Mesenchymal stem cell (in vitro differentiated cells and primary cell): ENCODE measurements around the gene LENG8.

Source experiments
- DNase-seq: peaks from one replicate; pipeline ENCODE4 v3.0.0-alpha.2; 2013
- H2AFZ ChIP-seq: one replicate; pipeline ENCODE4 v1.6.1; 2013; ENCODE audit warnings: low read depth, mild to moderate bottlenecking, control low read depth, inconsistent platforms, low read length, moderate library complexity
- H2AK5ac ChIP-seq: 2 replicates; pipeline ENCODE4 v1.6.1; 2013; ENCODE audit warnings: low read length, moderate library complexity, mild to moderate bottlenecking, inconsistent platforms; ENCODE audit not compliant: severe bottlenecking
- H2BK120ac ChIP-seq: one replicate; pipeline ENCODE4 v1.6.1; 2013; ENCODE audit warnings: low read depth, mild to moderate bottlenecking, inconsistent platforms, low read length, moderate library complexity
- H2BK12ac ChIP-seq, 2 experiments: one replicate each; pipeline ENCODE4 v1.6.1; 2013; ENCODE audit warnings: inconsistent platforms in 2 of 2, low read length in 2 of 2, mild to moderate bottlenecking in 2 of 2, moderate library complexity in 2 of 2, control low read depth in 1 of 2
- H2BK15ac ChIP-seq: one replicate; pipeline ENCODE4 v1.6.1; 2013; ENCODE audit warnings: mild to moderate bottlenecking, low read depth, inconsistent platforms; ENCODE audit not compliant: poor library complexity, severe bottlenecking
- H2BK5ac ChIP-seq: 2 replicates; pipeline ENCODE4 v1.6.1; 2013; ENCODE audit warnings: low read depth, mild to moderate bottlenecking, low read length, control low read depth, inconsistent platforms; ENCODE audit not compliant: poor library complexity, severe bottlenecking
- H3K14ac ChIP-seq, 2 experiments: one replicate each; pipeline ENCODE4 v1.6.1; 2013; ENCODE audit warnings: inconsistent platforms in 2 of 2, low read length in 2 of 2, control low read depth in 1 of 2, mild to moderate bottlenecking in 1 of 2, moderate library complexity in 1 of 2
- H3K18ac ChIP-seq, 2 experiments: one replicate each; pipeline ENCODE4 v1.6.1; 2013; ENCODE audit warnings: inconsistent platforms in 2 of 2, low read length in 2 of 2, control low read depth in 1 of 2, low read depth in 1 of 2, mild to moderate bottlenecking in 1 of 2
- H3K23ac ChIP-seq, 2 experiments: one replicate each; pipeline ENCODE4 v1.6.1; 2013; ENCODE audit warnings: inconsistent platforms in 2 of 2, low read length in 2 of 2, mild to moderate bottlenecking in 2 of 2, moderate library complexity in 2 of 2, control low read depth in 1 of 2
- H3K27ac ChIP-seq: 2 replicates; pipeline ENCODE4 v1.5.1; 2013; ENCODE audit warnings: mild to moderate bottlenecking, moderate library complexity, low read length, control low read depth, inconsistent platforms; ENCODE audit not compliant: poor library complexity, severe bottlenecking
- H3K27me3 ChIP-seq, 2 experiments: 2 replicates each; pipeline versions ENCODE4 v1.6.1 to v1.7.0; 2013; ENCODE audit warnings: low read length in 2 of 2, mild to moderate bottlenecking in 2 of 2, moderate library complexity in 2 of 2, control low read depth in 1 of 2, inconsistent platforms in 1 of 2; ENCODE audit not compliant: control insufficient read depth in 1 of 2, insufficient read depth in 1 of 2
- H3K36me3 ChIP-seq, 2 experiments: 2 replicates each; pipeline versions ENCODE4 v1.6.1 to v1.7.0; 2013; ENCODE audit warnings: low read length in 2 of 2, control low read depth in 1 of 2, inconsistent platforms in 1 of 2, low read depth in 1 of 2, mild to moderate bottlenecking in 1 of 2; ENCODE audit not compliant: insufficient read depth in 2 of 2, control insufficient read depth in 1 of 2
- H3K4ac ChIP-seq, 2 experiments: one replicate each; pipeline ENCODE4 v1.6.1; 2013; ENCODE audit warnings: inconsistent platforms in 2 of 2, low read length in 2 of 2, mild to moderate bottlenecking in 2 of 2, moderate library complexity in 2 of 2, control low read depth in 1 of 2, low read depth in 1 of 2
- H3K4me1 ChIP-seq: 2 replicates; pipeline ENCODE4 v1.6.1; 2013; ENCODE audit warnings: low read depth, low read length, control low read depth; ENCODE audit not compliant: control insufficient read depth, insufficient read depth
- H3K4me2 ChIP-seq: 2 replicates; pipeline ENCODE4 v1.6.1; 2013; ENCODE audit warnings: low read length, mild to moderate bottlenecking, inconsistent platforms; ENCODE audit not compliant: poor library complexity, severe bottlenecking
- H3K4me3 ChIP-seq, 2 experiments: 2 replicates each; pipeline versions ENCODE4 v1.5.1 to v1.7.0; 2013; ENCODE audit warnings: low read length in 2 of 2, mild to moderate bottlenecking in 2 of 2, control low read depth in 1 of 2, low read depth in 1 of 2; ENCODE audit not compliant: insufficient read depth in 1 of 2
- H3K79me1 ChIP-seq: replicated peaks from 2 replicates; pipeline ENCODE4 v1.6.1; 2013; ENCODE audit warnings: mild to moderate bottlenecking, control low read depth, low read length, inconsistent platforms; ENCODE audit not compliant: poor library complexity, severe bottlenecking
- H3K9ac ChIP-seq: 2 replicates; pipeline ENCODE4 v1.7.0; 2013; ENCODE audit warnings: mild to moderate bottlenecking, low read length, moderate library complexity
- H3K9me3 ChIP-seq: 2 replicates; pipeline ENCODE4 v1.7.0; 2013; ENCODE audit warnings: mild to moderate bottlenecking, low read length; ENCODE audit not compliant: control insufficient read depth
- H4K8ac ChIP-seq: one replicate; pipeline ENCODE4 v1.6.1; 2013; ENCODE audit warnings: inconsistent platforms, mild to moderate bottlenecking, low read length, moderate library complexity
- H4K91ac ChIP-seq: one replicate; pipeline ENCODE4 v1.6.1; 2013; ENCODE audit warnings: mild to moderate bottlenecking, low read length, inconsistent platforms
- WGBS: methylation state at CpG from one replicate; pipeline ENCODE4 v1.1.7; 2013; ENCODE audit warnings: mixed read lengths; 5-methylcytosine and 5-hydroxymethylcytosine counted together

The LENG8 gene

DNA sequence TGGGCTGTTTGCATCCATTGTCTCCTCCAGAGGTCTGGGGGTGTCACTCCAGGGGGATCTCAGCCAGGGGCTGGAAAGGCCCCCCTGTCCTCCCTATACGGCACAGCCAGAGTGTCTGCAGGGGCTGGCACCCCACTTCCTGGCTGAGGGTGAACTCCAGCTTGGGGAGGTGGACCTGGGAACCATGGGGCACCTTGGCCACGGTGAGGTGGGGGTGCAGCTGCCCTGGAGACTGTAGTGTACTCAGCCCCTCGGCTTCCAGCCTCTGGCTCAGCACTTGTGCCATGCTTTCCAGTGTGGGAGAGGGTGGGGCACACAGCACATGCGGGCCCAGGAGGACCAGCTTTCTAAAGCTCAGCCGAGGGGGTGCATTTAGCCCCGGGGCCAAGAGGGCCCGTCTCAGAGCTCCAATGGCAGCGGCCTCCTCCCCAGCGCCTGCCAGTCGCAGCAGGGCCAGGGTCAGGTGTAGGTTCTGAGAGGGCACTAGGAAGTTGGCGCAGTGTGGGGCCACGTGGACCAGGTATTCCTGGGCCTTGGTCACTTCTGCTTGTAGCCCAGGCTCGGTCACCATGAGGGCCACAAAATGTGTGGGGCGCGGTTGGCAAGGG lies 13.2 kb downstream of the LENG8 start:
- peak overlapping the region; percentile 69 for H3K4me2 ChIP-seq
- H3K27ac ChIP-seq, result peak overlapping the region; percentile 54
- no peak overlapping the region for H2BK5ac ChIP-seq
- WGBS, result 82% methylated on average over 15 of the region's 15 CpGs
- H3K14ac ChIP-seq, result peak overlapping the region in 1 of 2 experiments; percentile 89
- H3K27me3 ChIP-seq, result no peaks in the 10 kb centered on the region
- H3K9me3 ChIP-seq, result no peaks in the 10 kb centered on the region
- H3K4me3 ChIP-seq, result peak overlapping the region; percentile 70 to 80
- peaks cover 50 to 65% of the 10 kb centered on the region in 2 experiments for H3K36me3 ChIP-seq
- H3K79me1 ChIP-seq, result peaks cover 11% of the 10 kb centered on the region
- peak overlapping the region; percentile 99 to 100 for H3K18ac ChIP-seq
- peak; percentile 22 for DNase-seq
- H2BK120ac ChIP-seq, result no peak overlapping the region
- no peak overlapping the region for H2AK5ac ChIP-seq
- H2BK15ac ChIP-seq, result no peak overlapping the region
- peak overlapping the region; percentile 14 for H4K91ac ChIP-seq
- H2BK12ac ChIP-seq, result no peak overlapping the region
- H3K23ac ChIP-seq, result no peak overlapping the region
- peaks cover 54% of the 10 kb centered on the region for H3K4me1 ChIP-seq
- H2AFZ ChIP-seq, result no peak overlapping the region
- peak overlapping the region; percentile 98 for H4K8ac ChIP-seq
- peak overlapping the region; percentile 73 to 99 for H3K4ac ChIP-seq
- H3K9ac ChIP-seq, result peak overlapping the region; percentile 87

DNA sequence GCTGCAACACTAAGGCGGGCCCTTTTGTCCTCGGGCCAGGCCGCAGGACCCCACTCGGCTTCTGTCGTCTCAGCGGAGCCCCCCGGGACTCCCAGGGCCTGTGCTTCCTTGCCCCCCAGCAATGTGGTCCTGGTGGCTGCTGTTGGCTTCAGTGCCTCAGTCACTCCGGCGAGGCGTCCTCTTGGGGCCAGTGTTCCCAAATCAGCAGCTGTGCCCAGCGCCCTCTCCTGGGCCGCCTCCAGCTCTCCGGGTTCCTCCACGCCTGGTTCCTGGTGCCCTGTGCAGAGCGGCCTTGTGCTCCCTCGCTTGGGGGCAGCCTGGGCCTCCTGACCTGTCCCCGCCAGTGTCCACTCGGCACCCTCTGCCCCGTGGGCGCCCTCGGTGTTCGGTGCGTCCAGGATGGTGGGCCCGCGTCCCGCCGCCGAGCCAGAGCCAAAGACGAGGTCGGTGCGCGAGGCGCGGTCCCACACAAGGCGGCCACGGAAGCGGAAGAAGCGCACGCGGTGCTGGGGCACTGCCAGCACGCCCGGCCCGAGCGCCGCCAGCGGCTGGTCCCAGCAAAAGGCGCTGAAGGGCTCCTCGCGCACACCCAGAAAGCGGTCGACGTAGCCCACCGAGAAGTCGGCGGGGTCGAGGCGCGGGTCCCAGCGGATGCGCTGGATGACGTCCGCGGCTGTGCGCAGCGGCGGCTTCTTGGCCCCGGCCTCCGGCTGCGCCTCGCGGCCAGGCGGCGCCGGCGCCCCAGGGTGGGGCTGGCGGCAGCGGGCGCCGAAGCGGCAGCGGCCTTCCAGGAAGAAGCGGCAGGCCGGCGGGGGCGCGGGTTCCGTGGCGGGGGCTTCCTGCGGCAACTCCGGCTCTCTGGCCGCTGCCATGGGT lies 13.9 kb downstream of the LENG8 start:
- Histone ChIP-seq H2AFZ (peak overlapping the region; percentile 46), H2BK12ac (peak overlapping the region; percentile 72 to 79), H3K27ac (peak overlapping the region; percentile 54), H4K8ac (peak overlapping the region; percentile 98), H2BK120ac (peak overlapping the region; percentile 93), H3K9ac (peak overlapping the region; percentile 87), H3K4ac (peak overlapping the region; percentile 99), H3K4me1 (peaks cover 53% of the 10 kb centered on the region), H3K36me3 (peaks cover 43 to 57% of the 10 kb centered on the region in 2 experiments), H4K91ac (peak overlapping the region; percentile 100), H2BK15ac (peak overlapping the region; percentile 93), H3K79me1 (peaks cover 7% of the 10 kb centered on the region), H3K14ac (peak overlapping the region; percentile 8 to 100), H3K23ac (peak overlapping the region in 1 of 2 experiments; percentile 100), H2BK5ac (peak overlapping the region; percentile 71), H2AK5ac (peak overlapping the region; percentile 74), H3K4me3 (peak overlapping the region; percentile 70 to 80), H3K18ac (peak overlapping the region; percentile 99 to 100), H3K27me3 (no peaks in the 10 kb centered on the region), H3K9me3 (no peaks in the 10 kb centered on the region), H3K4me2 (peak overlapping the region; percentile 69)
- WGBS, result 11% methylated on average over 59 of the region's 91 CpGs
- DNase-seq, result peak; percentile 74

DNA sequence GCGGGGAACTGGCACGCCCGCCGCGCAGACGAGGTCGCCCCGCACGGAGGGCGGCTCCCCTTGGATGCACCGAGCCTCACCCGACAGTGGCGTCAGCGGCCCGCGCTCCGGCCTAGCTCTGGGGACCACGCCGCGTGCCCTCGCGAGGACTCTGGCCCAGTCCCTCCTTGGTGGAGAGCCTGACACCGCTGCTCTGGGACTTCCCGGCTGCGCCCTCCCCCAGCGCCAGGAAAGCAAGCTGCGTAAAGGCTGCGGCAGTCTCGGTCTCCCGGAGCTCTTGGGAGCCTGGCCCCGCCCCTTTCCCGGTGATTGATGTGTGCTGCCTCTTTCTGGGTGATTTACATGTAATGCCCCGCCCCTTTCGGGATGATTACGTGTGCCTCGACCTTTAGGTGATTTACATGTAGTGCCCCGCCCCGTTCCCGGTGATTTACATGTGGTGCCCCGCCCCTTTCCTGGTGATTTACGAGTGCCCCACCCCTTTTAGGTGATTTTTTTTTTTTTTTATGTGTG lies 14.6 kb downstream of the LENG8 start, which contains the start of gene LENG9:
Gene LENG9, minus strand, starts transcription at position 248 of the 513 bp plus-strand sequence. CDS start 252 bp downstream, outside the sequence.
- H3K27ac ChIP-seq, result peak within 1 kb of the TSS; percentile 98
- peak within 1 kb of the TSS; percentile 70 to 80 for H3K4me3 ChIP-seq
- DNase-seq, result peak; percentile 100
- H2BK120ac ChIP-seq, result peak within 1 kb of the TSS; percentile 93
- peak within 1 kb of the TSS; percentile 94 for H3K4me2 ChIP-seq
- peak within 1 kb of the TSS; percentile 93 for H2BK15ac ChIP-seq
- peak within 1 kb of the TSS; percentile 100 for H4K91ac ChIP-seq
- H3K36me3 ChIP-seq, result peaks cover 36 to 50% of the 10 kb centered on the region in 2 experiments
- H3K27me3 ChIP-seq, result no peaks in the 10 kb centered on the region
- H3K14ac ChIP-seq, result peak within 1 kb of the TSS; percentile 8 to 100
- H2BK5ac ChIP-seq, result peak within 1 kb of the TSS; percentile 94
- peak within 1 kb of the TSS; percentile 98 for H4K8ac ChIP-seq
- H2AK5ac ChIP-seq, result peak within 1 kb of the TSS; percentile 74
- peaks cover 47% of the 10 kb centered on the region for H3K4me1 ChIP-seq
- peak within 1 kb of the TSS; percentile 46 for H2AFZ ChIP-seq
- H3K9me3 ChIP-seq, result no peaks in the 10 kb centered on the region
- 1% methylated on average over 41 of the region's 41 CpGs for WGBS
- H3K9ac ChIP-seq, result peak within 1 kb of the TSS; percentile 87
- peak within 1 kb of the TSS; percentile 72 to 79 for H2BK12ac ChIP-seq
- peak within 1 kb of the TSS; percentile 99 for H3K4ac ChIP-seq
- H3K18ac ChIP-seq, result peak within 1 kb of the TSS; percentile 99 to 100
- H3K23ac ChIP-seq, result peak within 1 kb of the TSS in 1 of 2 experiments; percentile 100
- H3K79me1 ChIP-seq, result peaks cover 5% of the 10 kb centered on the region
